Gastrocnemius medialis (tissue), 4 donors: Measurements from ENCODE around the gene C12orf75.

Source experiments
- POLR2A ChIP-seq, 2 donors: fragments of 450-650 bp; IDR thresholded peaks; one replicate each; pipeline ENCODE4 v1.6.1; 2017; ENCODE audit warnings: antibody characterized with exemption in 2 of 2, mild to moderate bottlenecking in 2 of 2, moderate library complexity in 2 of 2
- TF ChIP-seq, protein P1 (sequence below), 5 experiments: fragments of 450-650 bp in 3 of 5; fragments of 200-600 bp in 2 of 5; sonication (generic) in 2 of 5; IDR thresholded peaks in 4 of 5; conservative IDR thresholded peaks in 1 of 5; 1 replicate in 4 of 5; 2 replicates in 1 of 5; pipeline ENCODE4 v1.5.1; 2016 to 2019; ENCODE audit warnings: antibody characterized with exemption in 5 of 5, mild to moderate bottlenecking in 3 of 5, moderate library complexity in 3 of 5

DNA sequence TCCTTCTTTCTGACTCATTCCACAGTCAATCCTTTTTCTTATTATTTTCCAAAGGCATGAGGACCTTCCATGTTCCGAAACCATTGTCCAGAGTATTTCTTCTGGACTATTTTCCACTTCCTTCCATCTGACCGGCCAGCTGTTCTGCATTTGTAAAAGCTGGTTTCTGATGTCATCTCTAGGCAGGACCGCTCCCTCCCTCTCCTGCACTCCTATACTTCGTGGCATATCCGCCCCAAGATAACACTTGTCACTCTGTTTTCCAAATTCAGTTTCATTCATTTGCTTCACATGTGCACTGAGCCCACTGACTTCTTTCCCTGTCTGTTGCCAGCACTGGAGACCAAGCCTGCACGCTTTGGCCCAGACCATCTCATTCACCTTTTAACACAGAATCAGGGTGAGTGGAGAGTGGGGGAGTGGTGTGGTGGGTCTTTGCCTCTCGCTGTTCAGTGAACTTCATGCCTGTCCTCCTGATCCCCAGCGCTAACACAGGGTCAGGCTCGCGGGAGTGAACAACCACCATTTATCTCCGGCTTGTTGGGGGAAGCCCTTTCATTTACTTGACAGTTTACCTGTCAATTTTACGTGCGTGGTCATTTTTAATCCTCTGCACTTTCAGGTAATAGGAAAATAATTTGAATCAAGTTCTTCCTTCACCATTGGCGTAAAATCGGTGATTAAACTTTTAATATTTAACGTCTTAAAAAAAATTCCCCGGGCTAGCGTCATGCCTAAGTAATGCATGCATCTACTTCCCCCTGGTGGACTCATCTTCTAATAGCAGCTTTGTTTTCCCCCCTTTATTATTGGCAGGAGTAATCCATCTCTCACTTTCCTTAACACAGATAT is 52.5 kb downstream of the C12orf75 start:
- TF ChIP-seq, protein P1, sequence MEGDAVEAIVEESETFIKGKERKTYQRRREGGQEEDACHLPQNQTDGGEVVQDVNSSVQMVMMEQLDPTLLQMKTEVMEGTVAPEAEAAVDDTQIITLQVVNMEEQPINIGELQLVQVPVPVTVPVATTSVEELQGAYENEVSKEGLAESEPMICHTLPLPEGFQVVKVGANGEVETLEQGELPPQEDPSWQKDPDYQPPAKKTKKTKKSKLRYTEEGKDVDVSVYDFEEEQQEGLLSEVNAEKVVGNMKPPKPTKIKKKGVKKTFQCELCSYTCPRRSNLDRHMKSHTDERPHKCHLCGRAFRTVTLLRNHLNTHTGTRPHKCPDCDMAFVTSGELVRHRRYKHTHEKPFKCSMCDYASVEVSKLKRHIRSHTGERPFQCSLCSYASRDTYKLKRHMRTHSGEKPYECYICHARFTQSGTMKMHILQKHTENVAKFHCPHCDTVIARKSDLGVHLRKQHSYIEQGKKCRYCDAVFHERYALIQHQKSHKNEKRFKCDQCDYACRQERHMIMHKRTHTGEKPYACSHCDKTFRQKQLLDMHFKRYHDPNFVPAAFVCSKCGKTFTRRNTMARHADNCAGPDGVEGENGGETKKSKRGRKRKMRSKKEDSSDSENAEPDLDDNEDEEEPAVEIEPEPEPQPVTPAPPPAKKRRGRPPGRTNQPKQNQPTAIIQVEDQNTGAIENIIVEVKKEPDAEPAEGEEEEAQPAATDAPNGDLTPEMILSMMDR (IDR thresholded peaks at IDR 0.05 in 4 of 5, conservative IDR thresholded peaks at IDR 0.05 in 1 of 5) = peak; percentile 63 to 77 (median 73)
- no peak for TF ChIP-seq POLR2A (IDR thresholded peaks at IDR 0.05)
